Upper lobe of left lung (tissue), 4 donors: ENCODE measurements around the gene GCK.

Source experiments
- EP300 ChIP-seq, 4 donors: sonication (generic); formaldehyde crosslinking; IDR thresholded peaks; one replicate each; pipeline ENCODE4 v1.5.1; 2017; ENCODE audit warnings: antibody characterized with exemption in 4 of 4, control low read depth in 2 of 4
- POLR2AphosphoS5 ChIP-seq, 2 donors: sonication (generic); formaldehyde crosslinking; IDR thresholded peaks; one replicate each; pipeline ENCODE4 v1.5.1; 2017; ENCODE audit warnings: antibody characterized with exemption in 2 of 2
- TF ChIP-seq, protein P1 (sequence below), 6 experiments: fragments of 450-650 bp in 4 of 6; fragments of 200-600 bp in 2 of 6; sonication (generic) in 2 of 6; IDR thresholded peaks; one replicate each; pipeline ENCODE4 v1.5.1; 2016 to 2019; ENCODE audit warnings: antibody characterized with exemption in 6 of 6

- TF ChIP-seq, protein P1, sequence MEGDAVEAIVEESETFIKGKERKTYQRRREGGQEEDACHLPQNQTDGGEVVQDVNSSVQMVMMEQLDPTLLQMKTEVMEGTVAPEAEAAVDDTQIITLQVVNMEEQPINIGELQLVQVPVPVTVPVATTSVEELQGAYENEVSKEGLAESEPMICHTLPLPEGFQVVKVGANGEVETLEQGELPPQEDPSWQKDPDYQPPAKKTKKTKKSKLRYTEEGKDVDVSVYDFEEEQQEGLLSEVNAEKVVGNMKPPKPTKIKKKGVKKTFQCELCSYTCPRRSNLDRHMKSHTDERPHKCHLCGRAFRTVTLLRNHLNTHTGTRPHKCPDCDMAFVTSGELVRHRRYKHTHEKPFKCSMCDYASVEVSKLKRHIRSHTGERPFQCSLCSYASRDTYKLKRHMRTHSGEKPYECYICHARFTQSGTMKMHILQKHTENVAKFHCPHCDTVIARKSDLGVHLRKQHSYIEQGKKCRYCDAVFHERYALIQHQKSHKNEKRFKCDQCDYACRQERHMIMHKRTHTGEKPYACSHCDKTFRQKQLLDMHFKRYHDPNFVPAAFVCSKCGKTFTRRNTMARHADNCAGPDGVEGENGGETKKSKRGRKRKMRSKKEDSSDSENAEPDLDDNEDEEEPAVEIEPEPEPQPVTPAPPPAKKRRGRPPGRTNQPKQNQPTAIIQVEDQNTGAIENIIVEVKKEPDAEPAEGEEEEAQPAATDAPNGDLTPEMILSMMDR (IDR thresholded peaks at IDR 0.05) = no peak
- TF ChIP-seq POLR2AphosphoS5 (IDR thresholded peaks at IDR 0.05) (no peak), EP300 (IDR thresholded peaks at IDR 0.05) (no peak)
These were observed 4.3 kb downstream of the GCK start for GRCh38 chr7:44184873-44185446.
